Putamen (tissue), 1 donor: ENCODE results near the gene NOP9.

ENCODE experiments used
- DNase-seq: peaks from one replicate; pipeline ENCODE4 v3.0.0-alpha.2; 2016; ENCODE audit warnings: low spot score

The NOP9 gene

DNA sequence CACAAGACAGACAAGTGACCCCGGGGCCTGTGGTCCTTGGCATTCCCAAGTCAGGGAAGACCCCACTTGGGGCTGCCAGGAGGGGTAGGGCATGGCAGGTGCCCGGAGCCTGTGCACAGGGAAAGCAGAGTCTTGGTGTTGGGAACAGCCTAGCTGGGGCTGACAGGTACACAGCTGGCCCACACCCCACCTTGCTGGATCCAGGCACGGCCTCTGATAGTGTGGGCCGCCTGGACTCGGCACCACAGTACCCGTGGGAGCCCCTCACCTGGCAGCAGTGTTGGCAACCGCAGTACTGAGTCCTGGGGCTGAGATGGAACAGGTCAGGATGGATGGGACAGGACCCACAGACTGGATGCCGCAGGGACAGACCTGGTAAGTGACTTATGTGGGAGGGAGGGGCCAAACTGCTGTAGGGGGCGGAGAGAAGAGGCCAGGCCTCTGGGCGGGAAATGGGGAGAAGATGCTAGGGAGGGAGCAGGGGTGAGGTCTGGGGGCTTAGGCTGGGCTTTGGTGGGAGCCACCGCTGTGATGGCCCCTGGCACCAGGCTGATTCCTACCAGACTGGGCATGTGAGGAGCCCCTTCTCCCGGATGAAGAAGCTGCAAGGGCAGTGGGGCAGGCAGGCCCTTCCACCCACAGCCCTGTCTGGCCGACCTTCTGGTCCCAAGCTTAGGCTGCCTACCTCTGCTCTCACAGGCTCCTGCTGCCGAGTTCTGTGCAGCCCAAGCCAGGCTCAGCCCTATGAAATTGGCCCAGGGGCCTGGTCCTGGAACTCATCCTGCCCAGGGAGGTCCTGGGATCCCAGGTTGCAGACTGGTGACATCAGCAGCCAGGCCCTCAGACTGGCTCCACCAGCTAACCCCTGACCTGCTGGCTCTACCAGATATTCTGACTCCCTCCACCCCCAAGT lies 36.6 kb upstream of the NOP9 start, which contains the start of gene TGM1:
Gene TGM1, minus strand, starts transcription at position 357 of the 913 bp plus-strand sequence. CDS start 825 bp downstream, outside the sequence.
- no peak for DNase-seq

DNA sequence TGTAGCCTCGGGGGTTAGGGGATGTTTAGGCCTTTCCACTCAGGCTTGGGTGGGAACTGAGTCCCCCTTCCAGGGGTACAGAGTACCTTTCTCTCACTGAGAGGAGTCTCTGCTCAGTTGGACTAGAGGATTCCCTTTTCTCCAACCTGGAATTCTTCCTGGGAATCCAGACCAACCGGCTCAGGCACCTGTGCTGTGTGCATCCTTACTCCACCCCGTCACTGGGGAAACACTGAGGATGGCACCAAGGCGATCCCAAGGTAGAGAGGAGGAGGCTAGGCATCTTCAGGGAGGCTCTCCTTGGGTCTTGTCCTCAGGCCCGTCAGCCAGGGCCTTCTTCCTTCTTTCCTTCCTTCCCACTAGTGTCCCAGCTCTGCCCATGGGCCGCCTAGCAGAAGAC lies 35.8 kb upstream of the NOP9 start:
- no peak for DNase-seq

DNA sequence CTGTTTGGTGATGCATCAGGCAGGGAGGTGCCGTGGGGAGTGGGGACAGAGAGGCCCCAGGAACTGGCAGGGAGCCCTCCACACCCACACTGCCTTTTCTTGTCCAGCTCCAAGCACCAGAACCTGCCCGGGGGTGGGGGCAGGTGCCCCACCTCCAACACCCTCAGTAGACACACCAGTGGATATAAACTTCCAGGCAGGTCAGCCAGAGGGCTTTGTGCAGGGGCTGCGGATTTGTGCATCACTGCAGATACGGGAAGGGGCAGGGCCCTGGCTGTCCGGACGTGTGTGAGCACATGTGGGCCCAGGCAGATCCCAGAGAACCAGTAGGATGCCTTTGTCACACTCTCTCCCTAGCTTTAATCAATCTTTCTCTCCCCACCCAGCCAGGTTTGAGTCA lies 35.4 kb upstream of the NOP9 start:
- no peak for DNase-seq

DNA sequence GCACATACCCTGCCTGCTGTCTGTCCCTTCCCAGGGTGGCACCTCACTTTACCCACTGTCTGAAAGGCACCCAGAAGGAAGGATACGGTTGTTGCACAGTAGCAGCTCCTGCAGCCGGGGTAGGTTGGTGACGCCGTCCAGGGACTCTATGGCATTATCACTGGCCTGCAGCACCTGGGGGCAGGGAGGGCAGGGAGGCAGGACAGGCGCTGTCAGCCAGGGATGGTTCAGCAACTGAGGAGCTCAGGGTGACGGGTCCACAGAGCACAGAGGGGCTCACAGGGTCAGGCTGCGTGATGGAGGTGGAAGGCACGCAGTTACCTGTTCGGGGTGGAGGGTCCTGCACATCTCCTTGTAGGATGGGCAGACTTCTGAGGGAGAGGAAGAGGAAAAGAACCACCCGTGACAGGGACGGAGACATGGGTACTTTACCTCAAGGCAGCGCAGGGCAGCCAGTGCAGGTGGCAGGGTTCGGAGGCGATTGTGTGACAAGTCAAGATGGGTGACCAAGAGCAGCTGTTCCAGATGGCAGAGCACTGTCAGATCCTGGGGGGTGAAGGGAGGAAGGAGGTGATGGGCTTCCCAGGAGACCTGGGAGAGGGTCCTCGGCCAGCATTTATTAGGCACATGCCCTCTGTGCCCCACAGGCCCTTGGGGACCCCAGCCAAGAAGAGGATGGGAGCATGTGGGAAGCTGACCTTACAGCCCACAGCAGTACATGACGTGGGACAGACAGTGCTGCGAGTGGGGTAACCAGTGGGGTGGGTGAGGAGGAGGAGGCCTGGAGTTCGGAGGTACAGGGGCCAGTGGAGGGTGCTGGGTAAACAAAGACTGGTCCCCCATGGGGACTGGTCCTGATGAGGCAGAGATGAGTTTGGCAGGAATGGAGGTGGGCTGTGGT lies 33.1 kb upstream of the NOP9 start:
- no peak for DNase-seq

DNA sequence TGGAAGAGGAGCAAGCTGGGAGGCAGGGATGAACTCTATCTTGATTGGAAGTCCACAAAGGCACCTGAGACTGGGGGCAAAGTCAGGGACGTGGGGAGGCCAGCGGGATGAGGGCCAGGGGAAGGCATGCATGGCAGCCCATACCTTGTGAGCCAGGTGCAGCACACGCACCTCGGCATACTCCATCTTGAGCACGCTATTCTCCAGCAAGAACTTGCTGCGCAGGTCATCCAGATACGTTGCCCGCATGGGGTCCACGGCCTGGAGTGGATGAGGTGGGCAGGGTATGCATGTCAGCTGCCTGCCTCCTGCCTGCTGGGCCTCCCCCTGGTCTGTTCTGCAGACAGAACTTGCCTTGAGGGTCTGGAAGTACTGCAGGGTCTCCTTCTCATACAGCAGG lies 32.1 kb upstream of the NOP9 start:
- DNase-seq = no peak

DNA sequence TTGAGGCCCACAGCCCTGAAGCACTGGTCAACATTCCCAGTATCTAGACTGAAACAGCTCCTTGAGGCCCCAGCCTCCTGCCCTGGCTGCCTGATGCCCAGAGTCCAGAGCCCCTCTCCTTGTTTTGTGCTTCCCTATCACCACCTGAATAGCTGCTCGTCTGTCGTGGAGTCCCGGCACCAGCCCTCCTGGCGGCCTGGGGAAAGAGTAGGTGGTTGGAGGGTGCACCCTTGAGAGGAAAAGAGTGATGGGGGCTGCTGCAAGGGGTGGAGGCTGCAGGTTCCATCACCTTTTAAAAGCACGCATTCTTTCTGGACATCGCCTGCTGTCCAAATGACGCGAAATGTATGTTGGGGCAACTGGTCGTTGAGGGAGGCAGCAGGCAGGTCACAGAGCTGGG lies 31.4 kb upstream of the NOP9 start:
- no peak for DNase-seq

DNA sequence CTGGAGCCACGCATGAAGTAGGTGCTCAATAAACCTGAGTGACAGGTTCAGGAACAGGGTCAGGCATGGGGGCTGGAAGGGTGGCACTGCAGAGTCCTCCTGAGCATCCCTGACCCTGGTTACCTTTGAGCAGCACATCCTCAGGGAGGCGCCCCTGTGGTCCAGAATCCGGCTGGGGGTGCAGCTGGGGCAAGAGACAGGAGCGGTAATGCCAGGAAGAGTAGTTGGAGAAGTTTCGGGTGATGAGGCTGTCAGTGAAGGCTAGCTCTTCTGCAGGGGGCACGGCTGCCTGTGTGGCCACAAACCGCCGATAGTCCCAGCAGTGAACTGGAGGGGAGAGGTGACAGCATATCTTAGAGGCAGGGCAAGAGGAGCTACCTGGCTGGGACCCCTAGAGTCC lies 30.3 kb upstream of the NOP9 start:
- DNase-seq = no peak

DNA sequence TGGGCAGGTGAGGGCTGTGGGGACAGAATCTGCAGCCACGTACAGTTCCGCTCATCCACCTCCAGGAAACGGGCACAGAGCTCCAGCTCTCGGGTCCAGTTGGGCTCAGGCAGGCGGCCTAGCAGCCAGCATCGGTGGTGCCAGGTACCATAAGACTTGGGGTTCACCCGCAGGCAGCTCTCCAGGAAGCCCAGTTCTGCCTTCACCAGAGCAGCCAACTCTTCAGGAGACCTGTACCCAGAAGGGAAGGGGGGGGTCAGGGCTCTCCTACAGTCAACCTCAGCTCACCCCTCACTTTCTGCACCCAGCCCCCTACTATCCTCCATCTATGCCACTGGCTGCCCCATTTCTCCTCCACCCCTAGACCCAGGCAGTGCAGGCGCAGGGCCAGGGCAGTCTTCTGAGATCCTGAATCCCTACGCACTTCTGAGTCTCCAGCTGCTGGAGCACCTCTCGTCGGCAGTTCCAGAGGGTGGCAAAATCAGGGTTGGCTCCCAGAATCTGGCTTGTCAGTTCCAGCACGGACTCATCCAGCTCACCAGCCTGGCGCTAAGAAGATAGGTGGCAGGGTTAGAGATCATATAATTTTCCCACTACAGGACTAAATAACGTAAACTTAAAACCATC lies 29.6 kb upstream of the NOP9 start:
- DNase-seq = no peak

DNA sequence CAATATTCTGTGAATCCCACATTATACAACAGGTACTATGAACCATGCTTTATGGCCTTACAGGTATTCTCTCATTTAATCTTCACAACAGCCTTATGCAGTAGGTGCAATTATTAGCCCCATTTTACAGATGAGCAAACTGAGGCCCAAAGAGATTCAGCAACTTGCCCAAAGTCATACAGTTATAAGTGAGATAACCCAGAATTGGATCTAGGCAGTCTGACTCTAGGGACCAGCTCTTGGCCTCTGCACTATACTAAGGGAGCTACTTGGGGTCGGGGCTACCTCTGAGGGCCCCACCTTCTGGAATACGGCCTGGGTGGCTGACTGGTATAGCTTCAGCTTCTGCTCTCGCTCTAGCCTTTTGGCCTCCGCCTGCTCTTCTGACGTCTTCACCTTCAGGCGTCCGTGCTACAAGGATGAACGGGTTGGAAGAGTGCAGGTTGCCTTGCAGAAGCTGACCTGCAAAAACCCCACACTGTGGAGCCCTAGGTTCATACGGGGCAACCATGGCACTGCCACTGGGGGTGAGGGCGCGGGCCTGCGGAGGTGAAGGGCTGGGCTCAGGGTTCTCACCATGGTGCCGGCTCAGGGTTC lies 29.0 kb upstream of the NOP9 start:
- DNase-seq = no peak

DNA sequence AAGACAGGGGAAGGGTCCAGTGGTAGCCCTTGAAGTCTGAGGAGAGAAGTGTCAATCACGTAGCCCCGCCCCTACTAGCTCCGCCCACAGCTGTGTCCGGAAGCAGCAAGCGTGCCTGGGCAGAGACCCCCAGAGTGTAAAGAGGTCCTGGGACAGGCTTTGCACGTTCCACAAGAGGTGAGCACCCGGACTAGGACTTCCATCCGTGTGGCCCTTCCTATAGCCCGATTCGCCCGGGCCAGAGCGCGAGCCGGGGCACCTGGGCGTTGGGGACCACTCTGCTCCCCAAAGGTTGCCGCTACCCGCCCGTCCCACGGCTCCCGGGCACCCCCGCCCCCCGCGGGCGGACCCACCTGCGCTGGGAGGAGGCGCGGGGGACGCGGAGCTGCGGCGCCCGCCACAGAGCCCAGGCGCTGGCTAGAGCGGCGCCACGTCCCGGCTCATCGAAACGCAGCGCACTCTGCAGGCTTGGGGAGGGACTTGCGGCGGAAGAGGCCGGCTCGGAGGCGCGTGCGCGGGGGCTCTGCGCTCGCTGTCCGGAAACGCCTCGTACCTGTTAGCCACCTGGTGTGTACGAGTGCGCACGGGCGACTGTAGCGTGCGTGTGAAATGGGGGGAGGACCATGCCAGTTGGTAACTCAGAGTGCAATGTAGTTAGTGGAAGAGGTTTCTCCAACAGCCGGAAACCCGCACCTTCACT lies 28.4 kb upstream of the NOP9 start, which contains the start of gene RABGGTA:
Gene RABGGTA, minus strand, starts transcription at position 464 of the 700 bp plus-strand sequence. CDS start 482 bp downstream, outside the sequence.
- peak; percentile 87 for DNase-seq

DNA sequence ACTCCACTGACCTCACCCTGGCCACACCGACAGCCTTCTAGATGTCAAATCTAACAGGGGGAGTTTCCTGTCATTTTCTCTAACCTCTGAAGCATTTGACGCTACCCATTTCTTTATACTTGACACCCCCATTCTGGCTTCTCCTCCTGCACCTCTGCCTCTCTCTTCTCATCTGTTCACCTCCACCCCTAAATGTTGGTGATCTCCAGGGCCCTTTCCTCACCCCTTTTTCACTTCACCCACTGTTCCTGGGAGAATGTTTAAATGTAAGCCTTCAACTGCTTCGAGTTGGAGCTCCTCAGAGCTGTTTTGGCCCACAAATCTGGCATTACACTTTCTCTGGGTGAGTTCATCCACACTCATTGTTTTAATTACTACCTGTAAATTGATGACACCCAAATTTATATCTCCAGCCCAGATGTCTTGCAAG lies 27.8 kb upstream of the NOP9 start:
- no peak for DNase-seq

DNA sequence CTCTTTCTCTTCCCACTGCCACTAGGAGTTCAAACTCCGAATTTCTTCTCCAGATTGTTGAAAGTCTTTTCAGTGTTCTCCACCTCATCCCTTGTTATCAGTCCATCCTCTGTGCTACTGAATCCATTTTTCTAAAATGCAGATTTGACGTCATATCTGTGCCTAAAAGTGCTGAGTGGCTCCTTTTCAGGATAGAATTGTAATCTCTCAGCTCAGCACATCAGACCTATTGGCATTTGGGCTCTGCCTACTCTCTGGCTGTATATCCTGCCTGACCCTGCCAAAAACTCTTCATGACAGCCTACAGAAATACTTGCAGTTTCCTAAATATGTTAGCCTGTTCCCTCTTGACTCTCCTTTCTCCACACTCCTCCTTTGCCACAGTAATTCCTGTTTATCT lies 27.2 kb upstream of the NOP9 start:
- DNase-seq = no peak

DNA sequence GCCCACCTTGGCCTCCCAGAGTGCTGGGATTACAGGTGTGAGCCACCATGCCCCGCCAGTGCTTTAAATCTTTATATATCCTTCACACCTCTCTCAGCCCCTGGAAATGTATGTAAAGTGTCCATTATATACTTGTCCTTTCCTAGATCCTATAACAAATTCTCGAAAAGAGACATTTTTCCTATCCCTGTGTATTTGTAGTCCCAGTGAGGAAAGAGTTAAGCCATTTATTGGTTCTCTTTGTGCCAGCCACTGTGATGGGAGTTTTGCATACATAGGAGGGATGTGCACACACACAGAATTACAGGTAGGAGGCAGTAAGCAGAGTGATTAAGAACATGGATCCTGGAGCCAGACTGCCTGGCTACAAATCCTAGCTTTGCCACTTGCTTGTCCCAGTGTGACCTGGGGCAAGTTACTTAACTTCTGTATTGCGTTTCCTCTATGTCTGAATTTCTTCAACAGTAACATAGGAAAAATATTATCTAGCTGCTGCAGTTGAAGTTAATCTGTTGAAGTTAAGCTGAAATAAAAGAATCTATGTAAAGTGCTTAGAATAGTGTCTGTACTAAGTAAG lies 26.1 kb upstream of the NOP9 start:
- no peak for DNase-seq

DNA sequence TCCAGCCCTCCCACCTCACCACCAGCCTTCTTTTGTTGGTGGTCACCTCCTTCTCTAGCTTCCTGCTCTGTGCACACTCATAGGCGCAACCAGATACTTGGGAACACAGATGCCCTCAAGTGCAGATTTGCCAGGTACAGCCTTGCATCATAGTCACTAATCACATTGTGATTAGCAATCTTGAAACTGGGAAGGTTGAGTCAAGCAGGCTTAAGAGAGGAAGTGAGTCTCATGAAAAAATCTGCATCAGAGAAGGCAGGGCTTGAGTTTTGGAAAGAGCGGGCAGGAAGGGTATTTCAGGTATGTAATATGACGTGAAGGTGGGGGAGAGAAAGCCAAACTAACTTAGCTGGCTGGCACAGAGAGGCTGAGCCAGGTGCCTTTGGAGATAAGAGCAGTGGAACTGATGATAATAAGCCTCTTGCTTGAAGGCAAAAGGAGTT lies 25.5 kb upstream of the NOP9 start:
- no peak for DNase-seq

DNA sequence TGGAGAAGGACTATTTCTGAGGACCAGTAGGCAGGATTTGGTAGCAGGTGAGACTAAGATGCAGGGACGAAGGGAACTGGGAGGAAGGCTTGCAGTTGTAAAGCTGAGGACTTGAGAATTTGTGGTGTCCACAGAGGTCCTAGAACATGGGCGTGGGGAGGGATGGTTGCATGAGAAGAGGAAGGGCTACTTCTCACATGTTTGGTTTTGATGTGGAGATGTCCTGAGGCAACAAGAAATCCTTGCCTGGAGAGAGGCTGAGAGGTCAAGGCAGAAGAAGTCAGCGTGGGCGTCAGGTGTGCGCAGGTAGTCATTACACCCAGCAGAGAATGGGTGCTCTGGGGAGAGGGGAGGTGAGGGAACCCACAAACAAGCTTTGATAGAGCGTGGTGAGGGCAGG lies 22.6 kb upstream of the NOP9 start:
- no peak for DNase-seq

DNA sequence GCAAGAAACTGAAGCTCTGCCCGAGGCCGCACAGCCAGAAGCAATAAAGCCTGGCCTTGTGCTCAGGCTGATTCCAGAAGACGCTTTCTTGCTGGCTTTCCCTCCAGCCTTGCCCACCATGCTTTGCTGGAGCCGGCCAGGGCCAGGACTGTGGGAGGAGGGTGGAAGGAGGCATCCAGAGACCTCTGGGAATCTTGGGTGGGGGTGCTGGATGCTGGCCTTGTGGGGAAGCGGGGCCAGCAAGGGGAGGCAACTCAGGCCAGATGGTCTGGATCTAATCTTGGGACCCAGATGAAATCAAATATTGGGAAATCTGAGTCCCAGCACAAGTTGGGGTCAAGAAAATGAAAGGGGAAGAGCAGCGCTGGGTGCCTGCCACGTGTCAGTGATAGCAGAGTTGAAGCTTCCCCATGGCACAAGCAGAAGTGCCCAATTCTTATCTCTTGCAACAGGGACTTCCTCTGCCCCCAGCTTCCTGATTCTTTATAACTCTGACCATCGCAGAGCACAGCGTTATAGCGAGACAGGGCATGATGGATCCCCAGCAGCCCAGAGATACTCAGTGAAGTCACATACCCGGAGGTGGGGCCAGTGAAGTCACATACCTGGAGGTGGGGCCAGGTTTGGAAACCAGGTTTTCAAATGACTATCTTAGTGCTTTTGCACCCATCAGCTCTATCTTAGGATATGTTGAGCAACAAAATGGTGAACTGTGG lies 21.9 kb upstream of the NOP9 start:
- no peak for DNase-seq

DNA sequence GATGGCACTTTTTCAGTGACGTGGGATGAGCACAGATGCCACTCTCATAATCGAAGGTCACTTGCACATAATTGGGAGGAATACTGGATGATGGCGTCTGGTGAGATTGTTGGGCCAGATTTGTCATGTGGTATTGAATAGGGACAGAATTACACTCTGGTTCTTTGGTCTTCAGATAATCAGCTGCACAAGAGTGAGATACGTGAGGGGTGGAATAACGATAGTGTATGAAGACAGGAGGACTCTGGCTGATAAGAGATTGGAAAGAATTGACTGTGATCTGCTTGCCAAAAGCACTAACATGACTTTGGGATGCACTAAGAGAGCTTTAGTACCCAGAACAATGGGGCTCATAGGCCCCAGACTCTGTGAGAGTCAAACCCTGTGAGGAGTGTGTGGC lies 21.2 kb upstream of the NOP9 start:
- no peak for DNase-seq

DNA sequence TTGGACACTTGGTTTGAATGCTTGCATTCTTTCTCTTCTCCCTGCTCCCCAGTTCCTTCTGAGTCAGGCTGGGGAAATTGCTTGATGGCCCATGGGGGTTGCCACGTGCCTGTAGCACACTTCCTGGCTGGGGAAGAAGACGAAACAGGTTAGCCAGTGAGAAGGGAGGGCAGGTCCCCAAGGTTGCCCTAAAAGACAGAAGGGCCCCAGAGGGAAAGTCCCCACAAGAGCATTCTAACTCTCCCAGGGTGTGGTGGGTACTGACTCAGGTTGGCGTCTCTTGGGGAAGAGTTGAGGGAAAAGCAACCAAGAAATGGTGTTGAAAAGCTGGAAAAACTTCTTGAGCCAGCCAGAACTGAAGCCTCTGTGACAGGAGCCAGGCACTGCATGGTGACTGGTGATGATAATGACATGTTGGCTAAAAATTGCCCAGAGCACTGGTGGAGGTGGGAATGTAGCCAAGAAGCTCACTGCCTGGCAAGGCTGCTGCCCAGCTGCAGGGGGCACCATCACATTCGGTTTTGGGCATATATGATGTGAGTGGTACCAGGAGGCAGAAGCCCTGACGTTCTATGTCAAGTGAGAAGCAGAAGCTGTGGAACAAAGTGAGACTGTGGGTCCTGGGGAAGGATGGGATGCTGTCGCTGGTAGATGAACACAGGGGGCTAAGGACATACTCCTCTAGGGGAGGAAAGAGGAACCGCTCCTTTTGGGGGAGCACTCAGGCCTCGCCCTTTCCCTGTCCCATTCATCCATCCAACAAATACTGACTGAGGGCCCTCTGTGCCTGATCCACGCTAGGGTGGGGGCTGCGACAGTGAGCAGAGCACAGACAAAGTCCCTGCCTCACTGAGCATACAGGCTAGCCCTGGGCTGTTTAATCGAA lies 20.1 kb upstream of the NOP9 start:
- peak; percentile 62 for DNase-seq
